CD4-positive, CD25-positive, alpha-beta regulatory T cell (primary cell): ENCODE data around the gene EEF1AKMT1. TPM values are rescaled to one million over a fixed set of nuclear protein-coding genes. Genes with fewer than 3 reads are reported as not detected.
A peak's percentile ranks its signal among the peaks of the same experiment; 100 is the strongest.

Experiments
- ATAC-seq, 2 donors: fragments of 150-1000 bp; cut with Tn5 transposase; one replicate each; pipeline ENCODE4 v1.10.0; 2021; ENCODE audit warnings: low read depth in 2 of 2, moderate number of reproducible peaks in 2 of 2, moderate library complexity in 1 of 2
- DNase-seq, 3 donors: peaks; one replicate each; pipeline versions ENCODE4 v3.0.0 to v3.0.0-alpha.2; 2012 to 2022; ENCODE audit warnings: mixed read lengths in 1 of 3
- H3K27ac ChIP-seq: one replicate; pipeline ENCODE4 v1.7.0; 2013; ENCODE audit warnings: mild to moderate bottlenecking, low read length; ENCODE audit not compliant: insufficient read depth, poor library complexity, severe bottlenecking
- H3K27me3 ChIP-seq: one replicate; pipeline ENCODE4 v1.7.0; 2013; ENCODE audit warnings: low read length; ENCODE audit not compliant: control insufficient read depth, insufficient read depth
- H3K36me3 ChIP-seq: one replicate; pipeline ENCODE4 v1.7.0; 2013; ENCODE audit warnings: mild to moderate bottlenecking, low read length, moderate library complexity; ENCODE audit not compliant: control insufficient read depth, insufficient read depth
- H3K4me1 ChIP-seq: 2 replicates; pipeline ENCODE4 v1.7.0; 2013; ENCODE audit warnings: mild to moderate bottlenecking, low read length; ENCODE audit not compliant: insufficient read depth, control insufficient read depth, poor library complexity, severe bottlenecking
- H3K4me3 ChIP-seq: one replicate; pipeline ENCODE4 v1.7.0; 2013; ENCODE audit warnings: low read depth, mild to moderate bottlenecking, low read length, moderate library complexity
- H3K9me3 ChIP-seq, 2 experiments: 1 replicate in 1 of 2; 2 replicates in 1 of 2; pipeline ENCODE4 v1.7.0; 2013; ENCODE audit warnings: low read length in 2 of 2, mild to moderate bottlenecking in 1 of 2, moderate library complexity in 1 of 2; ENCODE audit not compliant: control insufficient read depth in 2 of 2
- H3K27ac Mint-ChIP-seq, 3 donors: one replicate each; pipeline ENCODE4 v1.8.0; 2020 to 2022; ENCODE audit warnings: mild to moderate bottlenecking in 3 of 3, mixed read lengths in 3 of 3, moderate library complexity in 2 of 3
- H3K27me3 Mint-ChIP-seq: one replicate; pipeline ENCODE4 v1.8.0; 2022; ENCODE audit warnings: mild to moderate bottlenecking, mixed read lengths
- H3K36me3 Mint-ChIP-seq: one replicate; pipeline ENCODE4 v1.8.0; 2020; ENCODE audit warnings: mixed read lengths
- H3K4me1 Mint-ChIP-seq, 4 donors: one replicate each; pipeline ENCODE4 v1.8.0; 2020 to 2022; ENCODE audit warnings: mixed read lengths in 4 of 4, mild to moderate bottlenecking in 1 of 4
- H3K4me3 Mint-ChIP-seq, 4 donors: one replicate each; pipeline ENCODE4 v1.8.0; 2020 to 2022; ENCODE audit warnings: mild to moderate bottlenecking in 4 of 4, mixed read lengths in 4 of 4, moderate library complexity in 3 of 4
- H3K9me3 Mint-ChIP-seq, 7 donors: one replicate each; pipeline ENCODE4 v1.8.0; 2020 to 2022; ENCODE audit warnings: mixed read lengths in 7 of 7, mild to moderate bottlenecking in 3 of 7, moderate library complexity in 2 of 7
- polyA plus RNA-seq, 4 donors: library from polyadenylated mRNA; unstranded; fragments of 300-500 nt; fragmentation: Illumina TruSeq; gene quantifications; one replicate each; pipeline ENCODE4 v1.2.3, GENCODE V29; 2021
- total RNA-seq: library from RNA; stranded (reverse); gene quantifications from one replicate; pipeline ENCODE4 v1.2.3, GENCODE V29; 2022

EEF1AKMT1 gene
- total RNA-seq (3.0 TPM), polyA plus RNA-seq (10 to 100 TPM; 10.6 to 22.4 (median 17.1) TPM)

DNA sequence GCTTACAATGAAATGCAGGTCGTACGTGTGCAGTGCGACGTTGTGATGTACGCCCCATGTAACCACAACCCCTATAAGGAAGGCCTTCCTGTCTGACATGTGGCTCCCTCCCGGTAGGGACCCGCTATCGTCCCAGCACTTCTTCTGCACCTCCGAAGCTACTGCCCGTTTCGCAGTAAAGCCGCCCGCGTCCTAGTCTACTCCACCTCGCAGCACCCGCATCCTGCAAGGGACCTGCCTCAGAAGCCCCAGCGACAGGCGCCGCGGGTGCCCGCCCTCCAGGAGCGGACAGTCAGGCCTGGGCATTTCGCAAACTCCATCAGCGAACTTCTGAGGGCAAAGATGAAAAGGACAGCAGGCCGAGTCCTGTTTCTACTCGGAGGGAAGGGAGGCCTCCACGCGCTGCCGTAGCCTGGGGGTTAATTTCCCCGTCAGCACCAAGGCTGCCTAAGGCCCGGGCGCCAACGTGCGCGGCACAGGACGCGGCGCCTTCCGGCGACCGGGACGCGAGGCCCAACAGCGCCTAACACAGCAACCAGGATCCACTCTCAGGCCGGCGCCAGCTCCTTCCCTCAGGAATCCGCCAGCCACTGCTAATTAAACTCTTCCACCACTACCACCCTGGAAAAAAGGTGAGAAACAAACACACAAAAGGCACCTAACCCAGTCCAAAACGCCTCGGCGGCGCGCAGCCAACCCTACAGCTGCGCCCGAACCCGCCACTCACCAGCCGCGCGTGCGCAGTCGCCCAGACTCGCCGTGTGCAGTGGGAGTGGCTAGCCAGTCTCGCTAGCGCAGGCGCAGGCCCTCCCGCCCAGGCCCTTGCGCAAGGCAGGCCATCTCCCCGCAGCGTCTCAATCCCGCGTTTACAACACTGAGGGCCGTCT lies at the start of gene EEF1AKMT1:
TSS of gene EEF1AKMT1 (minus strand) at position 768 of the 887 bp plus-strand sequence. CDS start 16,363 bp downstream, outside the sequence.
- H3K27me3 Mint-ChIP-seq = no peaks in the 10 kb centered on the region
- peaks cover 0 to 12% (median 3%) of the 10 kb centered on the region in 7 donors for H3K9me3 Mint-ChIP-seq
- Histone ChIP-seq H3K4me1 (peaks cover 23% of the 10 kb centered on the region), H3K27me3 (no peaks in the 10 kb centered on the region), H3K9me3 (peaks cover 4% of the 10 kb centered on the region in 2 experiments), H3K27ac (peak within 1 kb of the TSS; percentile 89), H3K4me3 (peak within 1 kb of the TSS; percentile 76), H3K36me3 (peaks cover 3% of the 10 kb centered on the region)
- H3K4me3 Mint-ChIP-seq = peak within 1 kb of the TSS; percentile 87 to 99 (median 95)
- H3K27ac Mint-ChIP-seq = peak within 1 kb of the TSS; percentile 98 to 99 (median 98)
- peaks cover 30 to 57% (median 46%) of the 10 kb centered on the region in 4 donors for H3K4me1 Mint-ChIP-seq
- peaks cover 22% of the 10 kb centered on the region for H3K36me3 Mint-ChIP-seq
- DNase-seq (peak; percentile 85 to 95 (median 92)), ATAC-seq (peak; percentile 85 to 88)

GRCh38 chr13:20823071-20823470 lies 49.3 kb upstream of the EEF1AKMT1 start:
- no peak for DNase-seq
- Mint-ChIP-seq H3K36me3 (peaks cover 12% of the 10 kb centered on the region), H3K9me3 (no peaks in the 10 kb centered on the region), H3K27ac (no peak overlapping the region), H3K4me1 (peaks cover 4 to 17% (median 9%) of the 10 kb centered on the region in 4 donors), H3K27me3 (no peaks in the 10 kb centered on the region), H3K4me3 (no peak overlapping the region)
- peaks cover 10% of the 10 kb centered on the region for H3K36me3 ChIP-seq
- H3K9me3 ChIP-seq = no peaks in the 10 kb centered on the region
- H3K27me3 ChIP-seq = no peaks in the 10 kb centered on the region
- no peak for ATAC-seq
- no peak overlapping the region for H3K27ac ChIP-seq
- no peak overlapping the region for H3K4me3 ChIP-seq
- no peaks in the 10 kb centered on the region for H3K4me1 ChIP-seq

- ATAC-seq = no peak
- Mint-ChIP-seq H3K27ac (no peak overlapping the region), H3K36me3 (peaks cover 14% of the 10 kb centered on the region), H3K9me3 (no peaks in the 10 kb centered on the region), H3K27me3 (no peaks in the 10 kb centered on the region), H3K4me1 (peaks cover 4 to 17% (median 12%) of the 10 kb centered on the region in 4 donors), H3K4me3 (no peak overlapping the region)
- no peak overlapping the region for H3K27ac ChIP-seq
- H3K36me3 ChIP-seq = peaks cover 12% of the 10 kb centered on the region
- no peaks in the 10 kb centered on the region for H3K4me1 ChIP-seq
- H3K9me3 ChIP-seq = no peaks in the 10 kb centered on the region
- H3K27me3 ChIP-seq = no peaks in the 10 kb centered on the region
- no peak overlapping the region for H3K4me3 ChIP-seq
- DNase-seq = no peak
These were observed 48.6 kb upstream of the EEF1AKMT1 start for GRCh38 chr13:20822406-20822805.

- Histone ChIP-seq H3K27me3 (no peaks in the 10 kb centered on the region), H3K4me3 (no peak overlapping the region), H3K27ac (no peak overlapping the region), H3K36me3 (peaks cover 14% of the 10 kb centered on the region), H3K9me3 (no peaks in the 10 kb centered on the region), H3K4me1 (no peaks in the 10 kb centered on the region)
- ATAC-seq (no peak), DNase-seq (no peak)
- H3K4me3 Mint-ChIP-seq = no peak overlapping the region
- H3K4me1 Mint-ChIP-seq = peaks cover 4 to 20% (median 10%) of the 10 kb centered on the region in 4 donors
- no peaks in the 10 kb centered on the region for H3K27me3 Mint-ChIP-seq
- no peak overlapping the region for H3K27ac Mint-ChIP-seq
- H3K36me3 Mint-ChIP-seq = peaks cover 18% of the 10 kb centered on the region
- H3K9me3 Mint-ChIP-seq = peaks cover 0 to 1% (median 0%) of the 10 kb centered on the region in 7 donors
These were observed 46.0 kb upstream of the EEF1AKMT1 start for GRCh38 chr13:20819715-20820114.

DNA sequence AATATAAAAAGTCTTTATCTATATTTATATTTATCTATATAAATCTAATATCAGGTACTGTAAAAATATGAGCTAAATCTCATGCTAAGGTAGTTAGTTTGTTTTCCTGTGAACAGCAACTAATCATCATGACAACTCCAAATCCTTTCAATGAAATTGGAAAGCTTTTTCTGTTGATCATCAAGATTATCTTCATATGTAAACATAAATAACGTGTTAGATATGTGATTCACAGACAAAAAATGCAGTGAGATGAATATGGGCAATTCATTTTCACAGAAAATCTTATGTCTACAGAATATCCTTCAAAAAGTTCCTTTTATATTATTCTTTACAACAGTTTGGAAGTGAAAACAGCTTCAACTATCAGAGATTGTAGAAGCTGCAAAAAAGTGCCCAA lies 41.7 kb upstream of the EEF1AKMT1 start:
- no peaks in the 10 kb centered on the region for H3K4me1 ChIP-seq
- no peak overlapping the region for H3K4me3 Mint-ChIP-seq
- peaks cover 3 to 26% (median 5%) of the 10 kb centered on the region in 4 donors for H3K4me1 Mint-ChIP-seq
- H3K27ac Mint-ChIP-seq = no peak overlapping the region
- H3K36me3 ChIP-seq = peaks cover 12% of the 10 kb centered on the region
- H3K27me3 Mint-ChIP-seq = no peaks in the 10 kb centered on the region
- H3K4me3 ChIP-seq = no peak overlapping the region
- H3K9me3 Mint-ChIP-seq = peaks cover 0 to 1% (median 0%) of the 10 kb centered on the region in 7 donors
- no peak for ATAC-seq
- no peak overlapping the region for H3K27ac ChIP-seq
- H3K27me3 ChIP-seq = no peaks in the 10 kb centered on the region
- DNase-seq = no peak
- H3K36me3 Mint-ChIP-seq = peaks cover 31% of the 10 kb centered on the region
- no peaks in the 10 kb centered on the region for H3K9me3 ChIP-seq

GRCh38 chr13:20814224-20814910 lies 40.6 kb upstream of the EEF1AKMT1 start:
- no peak for DNase-seq
- H3K4me3 Mint-ChIP-seq = no peak overlapping the region
- H3K27me3 Mint-ChIP-seq = no peaks in the 10 kb centered on the region
- Histone ChIP-seq H3K9me3 (no peaks in the 10 kb centered on the region), H3K27me3 (no peaks in the 10 kb centered on the region), H3K4me1 (no peaks in the 10 kb centered on the region), H3K4me3 (no peak overlapping the region), H3K27ac (no peak overlapping the region), H3K36me3 (peaks cover 7% of the 10 kb centered on the region)
- H3K9me3 Mint-ChIP-seq = peaks cover 0 to 1% (median 0%) of the 10 kb centered on the region in 7 donors
- ATAC-seq = no peak
- H3K36me3 Mint-ChIP-seq = peaks cover 35% of the 10 kb centered on the region
- H3K4me1 Mint-ChIP-seq = peaks cover 0 to 21% (median 5%) of the 10 kb centered on the region in 4 donors
- H3K27ac Mint-ChIP-seq = no peak overlapping the region

- H3K36me3 Mint-ChIP-seq = peaks cover 38% of the 10 kb centered on the region
- H3K27ac ChIP-seq = no peak overlapping the region
- H3K36me3 ChIP-seq = peaks cover 22% of the 10 kb centered on the region
These were observed 39.1 kb upstream of the EEF1AKMT1 start for GRCh38 chr13:20812890-20813289.

More at GRCh38 chr13:20812890-20813289, 39.1 kb upstream of the EEF1AKMT1 start:
- H3K4me1 ChIP-seq = no peaks in the 10 kb centered on the region
- Mint-ChIP-seq H3K27me3 (no peaks in the 10 kb centered on the region), H3K4me1 (peaks cover 0 to 18% (median 6%) of the 10 kb centered on the region in 4 donors), H3K9me3 (peaks cover 0 to 1% (median 0%) of the 10 kb centered on the region in 7 donors), H3K4me3 (no peak overlapping the region), H3K27ac (peak overlapping the region in 1 of 3 donors; percentile 33)
- DNase-seq (no peak), ATAC-seq (no peak)
- no peaks in the 10 kb centered on the region for H3K9me3 ChIP-seq
- no peak overlapping the region for H3K4me3 ChIP-seq
- no peaks in the 10 kb centered on the region for H3K27me3 ChIP-seq
